GM06990 (cell line): Measurements from ENCODE around the gene APOC1.

Experiments used
- DNase-seq: peaks from one replicate; pipeline ENCODE4 v3.0.0-alpha.2; 2011; ENCODE audit not compliant: insufficient read length; ENCODE audit errors: extremely low read depth
- H3K27me3 ChIP-seq: replicated peaks from 2 replicates; pipeline ENCODE4 v1.6.0; 2011; ENCODE audit warnings: low read length; ENCODE audit not compliant: control insufficient read depth, insufficient read depth
- H3K36me3 ChIP-seq: 2 replicates; pipeline ENCODE4 v1.5.1; 2011; ENCODE audit warnings: low read length; ENCODE audit not compliant: control insufficient read depth, insufficient read depth
- H3K4me3 ChIP-seq: replicated peaks from 2 replicates; pipeline ENCODE4 v1.5.1; 2011; ENCODE audit warnings: low read depth, mild to moderate bottlenecking, control low read depth, low read length
- CTCF ChIP-seq: IDR thresholded peaks from 2 replicates; pipeline ENCODE4 v1.5.1; 2011; ENCODE audit warnings: low read length, control low read depth, mild to moderate bottlenecking, inconsistent platforms; ENCODE audit not compliant: insufficient read depth, poor library complexity, severe bottlenecking

Gene APOC1

DNA sequence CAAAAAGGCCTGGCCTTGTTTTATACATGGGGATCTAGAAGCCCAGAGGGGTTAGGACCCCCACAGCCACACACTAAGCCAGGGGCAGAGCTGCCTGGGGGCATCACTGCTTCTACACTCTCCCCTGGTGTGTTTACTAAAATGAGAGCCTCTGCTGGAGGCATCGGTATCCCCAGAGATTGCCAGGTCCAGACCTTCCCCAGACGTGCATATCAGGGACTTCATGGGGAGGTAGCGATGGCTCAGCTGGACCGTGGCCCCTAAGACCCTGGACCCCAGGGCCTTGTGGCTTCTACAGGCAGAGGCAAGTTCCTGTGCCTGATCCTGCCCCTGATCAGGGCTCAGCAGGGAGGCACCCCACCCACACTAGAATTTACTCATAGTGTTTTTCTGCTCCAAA is 54.3 kb downstream of the APOC1 start:
- Histone ChIP-seq H3K27me3 (no peaks in the 10 kb centered on the region), H3K4me3 (no peak overlapping the region), H3K36me3 (peaks cover 17% of the 10 kb centered on the region)
- no peak for DNase-seq
- no peak for TF ChIP-seq CTCF
